HG03175 (cell line): Measurements from ENCODE around the gene ZNF835.

Source experiments
- ATAC-seq: cut with Tn5 transposase; IDR thresholded peaks from one replicate; pipeline ENCODE4 v1.9.1; 2021; ENCODE audit warnings: mild to moderate bottlenecking, moderate library complexity; ENCODE audit not compliant: unreplicated experiment

Gene ZNF835

DNA sequence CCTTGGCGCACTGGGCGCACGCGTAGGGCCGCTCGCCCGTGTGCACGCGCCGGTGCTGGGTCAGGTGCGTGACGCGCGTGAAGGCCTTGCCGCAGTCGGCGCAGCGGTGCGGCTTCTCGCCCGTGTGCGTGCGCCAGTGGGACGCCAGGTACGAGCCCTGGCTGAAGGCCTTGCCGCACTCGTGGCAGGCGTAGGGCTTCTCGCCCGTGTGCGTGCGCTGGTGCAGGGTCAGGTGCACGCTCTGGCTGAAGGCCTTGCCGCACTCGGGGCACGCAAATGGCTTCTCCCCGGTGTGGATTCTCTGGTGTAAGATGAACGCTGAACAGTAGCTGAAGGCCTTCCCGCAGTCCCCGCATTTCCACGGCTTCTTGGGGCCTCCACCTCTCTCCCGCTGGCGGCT lies 7.0 kb downstream of the ZNF835 start:
- no peak for ATAC-seq

- no peak for ATAC-seq
These were observed 7.5 kb downstream of the ZNF835 start for GRCh38 chr19:56663931-56664500.

DNA sequence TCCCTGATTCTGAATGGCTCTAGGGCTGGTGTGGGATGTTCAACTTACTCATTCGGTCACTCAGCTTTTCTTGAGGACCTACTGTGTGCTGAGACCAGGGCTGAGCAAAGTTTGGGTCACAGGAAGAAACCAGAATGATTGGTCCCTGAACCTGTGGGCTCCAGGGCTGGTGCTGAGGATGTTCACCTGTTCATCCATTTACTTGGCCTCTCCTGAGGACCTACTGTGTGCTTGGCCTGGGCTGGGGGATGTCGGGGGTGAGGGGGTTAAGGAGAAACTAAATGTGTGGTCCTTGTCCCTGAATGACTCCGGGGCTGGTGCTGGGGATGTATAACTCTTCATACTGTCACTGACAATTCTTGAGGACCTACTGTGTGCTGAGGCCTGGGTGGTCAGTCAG lies 10.3 kb downstream of the ZNF835 start:
- no peak for ATAC-seq

- ATAC-seq, result no peak
These were observed 11.0 kb downstream of the ZNF835 start for GRCh38 chr19:56660381-56661107.

- no peak for ATAC-seq
These were observed 17.4 kb downstream of the ZNF835 start for GRCh38 chr19:56654151-56654550.

- no peak for ATAC-seq
These were observed 28.0 kb downstream of the ZNF835 start for GRCh38 chr19:56643460-56643955.

DNA sequence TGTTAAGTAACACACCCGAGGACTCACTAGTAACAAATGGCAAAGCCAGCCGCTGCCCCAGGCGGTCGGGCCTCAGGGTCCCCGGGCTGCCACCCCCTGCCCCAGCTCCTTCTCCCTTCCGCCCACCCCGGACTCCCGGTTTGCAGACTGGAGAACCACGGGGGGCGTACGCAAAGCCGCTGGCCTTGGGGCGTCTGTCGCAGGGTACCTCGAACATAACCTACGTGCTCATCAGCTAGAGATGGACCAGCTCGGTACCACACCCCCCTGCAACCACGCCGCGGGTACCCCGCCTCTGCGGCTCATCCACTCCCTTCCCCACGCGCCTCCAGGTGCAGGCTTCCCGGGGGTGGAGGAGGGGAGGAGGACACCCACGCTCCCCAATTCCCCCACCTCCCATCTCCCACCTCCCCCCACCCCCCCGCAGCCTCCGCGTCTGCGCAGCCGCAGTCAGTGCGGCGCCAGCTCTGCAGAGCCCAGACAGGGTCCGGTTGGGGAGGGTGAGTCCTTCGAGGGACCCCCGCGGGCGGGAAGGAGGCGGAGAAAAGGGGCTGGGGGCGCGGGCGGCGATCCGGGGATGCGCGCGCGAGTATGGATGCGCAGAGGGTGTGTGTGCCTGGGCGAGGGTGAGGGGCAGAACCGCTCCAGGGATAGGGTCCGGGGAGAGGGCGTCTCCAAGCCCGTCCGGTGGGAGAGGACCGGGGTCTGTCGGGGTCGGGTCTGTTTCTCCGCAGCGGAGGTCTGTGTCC lies 28.7 kb downstream of the ZNF835 start, which contains the start of gene SMIM17:
Gene SMIM17 (plus strand): TSS at position 449 of the 749 bp plus-strand sequence. CDS start 2,509 bp downstream, outside the sequence.
- no peak for ATAC-seq

DNA sequence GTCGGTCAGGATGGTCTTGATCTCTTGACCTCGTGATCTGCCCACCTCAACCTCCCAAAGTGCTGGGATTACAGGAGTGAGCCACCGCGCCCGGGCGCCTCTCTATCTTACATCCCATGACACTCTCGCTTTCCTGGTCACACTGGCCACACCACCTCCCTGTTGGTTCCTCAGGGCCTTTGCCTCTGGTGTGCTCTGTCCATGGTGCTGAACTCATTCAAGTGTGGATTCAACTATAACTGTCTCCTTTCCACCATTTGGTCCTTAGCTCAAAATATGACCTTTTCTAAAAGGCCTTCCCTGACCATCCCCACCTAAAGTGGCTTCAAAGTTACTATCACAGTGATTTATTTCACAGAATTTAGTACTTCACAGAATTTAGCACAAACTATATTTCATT lies 32.3 kb downstream of the ZNF835 start:
- no peak for ATAC-seq

- ATAC-seq, result no peak
These were observed 33.5 kb downstream of the ZNF835 start for GRCh38 chr19:56637976-56638555.

DNA sequence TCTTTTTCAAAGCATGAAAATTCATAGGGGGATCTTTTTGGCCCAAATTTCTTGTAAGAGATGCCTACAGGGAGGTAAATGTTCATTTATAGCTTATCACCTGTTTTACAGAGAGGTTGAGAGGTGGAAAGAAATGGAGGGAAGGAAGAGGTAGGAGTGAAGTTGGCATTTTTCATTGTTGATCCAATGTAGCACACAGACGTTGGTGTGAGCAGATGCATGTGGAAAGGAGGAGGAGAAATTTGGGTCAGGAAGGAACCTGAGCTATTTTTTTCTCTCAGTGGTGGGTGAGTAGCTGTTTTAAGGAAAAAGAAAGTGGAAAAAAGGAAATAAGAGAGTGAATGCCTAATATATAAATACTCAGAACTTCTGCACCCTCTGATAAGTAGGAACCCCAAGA lies 38.5 kb downstream of the ZNF835 start:
- ATAC-seq, result no peak

- no peak for ATAC-seq
These were observed 45.8 kb downstream of the ZNF835 start for GRCh38 chr19:56625708-56626107.

DNA sequence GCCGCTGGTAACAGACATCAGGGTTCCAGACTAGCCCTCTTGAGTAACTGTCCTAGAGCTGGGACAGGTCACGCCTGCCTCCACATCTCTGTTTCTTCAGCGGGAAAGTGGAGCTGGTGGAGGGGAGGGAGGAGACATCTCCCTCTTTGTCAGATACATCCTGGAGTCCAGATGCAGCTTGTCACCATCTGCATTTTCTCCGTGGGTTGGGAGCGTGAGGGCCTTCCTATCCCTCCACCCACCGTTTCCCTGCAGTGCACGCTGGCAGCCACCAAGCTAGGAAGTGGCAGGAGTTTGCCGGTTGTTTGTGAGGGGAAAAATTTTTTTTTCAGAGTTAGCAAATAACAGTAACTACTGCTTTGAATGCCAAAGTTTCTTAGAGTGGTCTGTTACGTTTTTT lies 48.6 kb downstream of the ZNF835 start:
- ATAC-seq, result no peak

- ATAC-seq, result no peak
These were observed 49.2 kb downstream of the ZNF835 start for GRCh38 chr19:56622374-56622773.

- no peak for ATAC-seq
These were observed 52.4 kb downstream of the ZNF835 start for GRCh38 chr19:56619121-56619520.

- ATAC-seq, result no peak
These were observed 54.0 kb downstream of the ZNF835 start for GRCh38 chr19:56617531-56617930.

DNA sequence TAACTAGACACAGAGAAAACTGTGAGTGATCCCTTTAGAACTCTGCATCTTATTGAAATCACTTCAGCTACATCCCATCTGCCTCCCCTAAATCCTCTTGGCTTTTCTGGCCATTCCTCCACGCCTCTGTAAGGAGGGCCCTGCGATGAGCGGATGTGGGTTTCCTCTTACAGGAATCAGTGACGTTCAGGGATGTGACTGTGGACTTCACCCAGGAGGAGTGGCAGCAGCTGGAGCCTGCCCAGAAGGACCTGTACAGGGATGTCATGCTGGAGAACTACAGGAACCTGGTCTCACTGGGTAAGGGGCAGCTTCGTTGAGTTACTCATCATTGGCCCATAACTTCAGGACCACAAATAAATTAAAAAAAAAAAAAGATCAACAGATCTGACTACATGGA lies 57.9 kb downstream of the ZNF835 start:
- no peak for ATAC-seq

- no peak for ATAC-seq
These were observed 58.8 kb downstream of the ZNF835 start for GRCh38 chr19:56612737-56613136.
